ENCODE measurements around the gene LAPTM4A.

DNA sequence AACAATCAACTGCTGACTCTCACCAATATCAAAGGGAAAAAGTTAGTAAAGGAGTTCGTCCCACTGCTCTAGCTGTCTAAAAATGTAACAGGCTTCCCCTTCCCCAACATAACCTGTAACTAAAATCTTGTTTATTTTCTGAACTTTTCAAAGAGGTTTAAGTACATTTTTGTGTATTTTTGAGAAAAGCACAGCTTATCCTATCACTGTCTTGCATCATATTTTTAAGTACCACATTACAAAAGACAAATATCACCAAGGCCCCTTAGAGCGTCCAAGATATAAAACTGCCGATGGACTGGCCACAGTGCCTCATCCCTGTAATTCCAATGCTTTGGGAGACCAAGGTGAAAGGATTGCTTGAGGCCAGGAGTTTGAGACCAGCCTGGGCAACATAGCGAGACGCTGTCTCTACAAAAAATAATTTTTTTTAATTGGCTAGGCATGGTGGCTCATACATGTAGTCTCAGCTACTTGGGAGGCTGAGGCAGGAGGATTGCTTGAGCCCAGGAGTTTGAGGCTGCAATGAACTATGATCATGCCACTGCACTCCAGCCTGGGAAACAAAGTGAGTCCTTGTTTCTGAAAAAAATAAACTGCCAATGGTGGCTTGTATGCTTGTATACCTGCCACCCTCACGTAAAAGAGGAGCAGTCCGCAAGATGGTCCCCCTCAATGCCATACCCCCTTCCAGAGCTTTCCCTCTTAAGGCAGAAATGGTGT lies 21.2 kb upstream of the LAPTM4A start:
- TF ChIP-seq, protein P1, sequence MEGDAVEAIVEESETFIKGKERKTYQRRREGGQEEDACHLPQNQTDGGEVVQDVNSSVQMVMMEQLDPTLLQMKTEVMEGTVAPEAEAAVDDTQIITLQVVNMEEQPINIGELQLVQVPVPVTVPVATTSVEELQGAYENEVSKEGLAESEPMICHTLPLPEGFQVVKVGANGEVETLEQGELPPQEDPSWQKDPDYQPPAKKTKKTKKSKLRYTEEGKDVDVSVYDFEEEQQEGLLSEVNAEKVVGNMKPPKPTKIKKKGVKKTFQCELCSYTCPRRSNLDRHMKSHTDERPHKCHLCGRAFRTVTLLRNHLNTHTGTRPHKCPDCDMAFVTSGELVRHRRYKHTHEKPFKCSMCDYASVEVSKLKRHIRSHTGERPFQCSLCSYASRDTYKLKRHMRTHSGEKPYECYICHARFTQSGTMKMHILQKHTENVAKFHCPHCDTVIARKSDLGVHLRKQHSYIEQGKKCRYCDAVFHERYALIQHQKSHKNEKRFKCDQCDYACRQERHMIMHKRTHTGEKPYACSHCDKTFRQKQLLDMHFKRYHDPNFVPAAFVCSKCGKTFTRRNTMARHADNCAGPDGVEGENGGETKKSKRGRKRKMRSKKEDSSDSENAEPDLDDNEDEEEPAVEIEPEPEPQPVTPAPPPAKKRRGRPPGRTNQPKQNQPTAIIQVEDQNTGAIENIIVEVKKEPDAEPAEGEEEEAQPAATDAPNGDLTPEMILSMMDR (optimal IDR thresholded peaks at IDR 0.05 in 1 of 3, IDR thresholded peaks at IDR 0.05 in 1 of 3, conservative IDR thresholded peaks at IDR 0.05 in 1 of 3; ENCODE audit: extremely low read depth in 1 of 3, insufficient read depth in 2 of 3, low read length in 3 of 3), result no peak
- TF ChIP-seq EZH2 (IDR thresholded peaks at IDR 0.05; ENCODE audit: low read length), result no peak

Measured in keratinocyte (primary cell).